H7 (cell line): ENCODE results near the gene SEMA4C. TPM values are rescaled to one million over a fixed set of nuclear protein-coding genes. Genes with fewer than 3 reads are reported as not detected.

Experiments
- DNase-seq: peaks from one replicate; pipeline ENCODE4 v3.0.0; 2012
- H3K27me3 ChIP-seq: 2 replicates; pipeline ENCODE4 v1.6.0; 2011; ENCODE audit warnings: mild to moderate bottlenecking, low read length; ENCODE audit not compliant: control insufficient read depth, insufficient read depth
- H3K36me3 ChIP-seq: replicated peaks from 2 replicates; pipeline ENCODE4 v1.5.1; 2011; ENCODE audit warnings: low read length; ENCODE audit not compliant: control insufficient read depth, insufficient read depth
- H3K4me3 ChIP-seq: 2 replicates; pipeline ENCODE4 v1.5.1; 2011; ENCODE audit warnings: low read depth, mild to moderate bottlenecking, control low read depth, low read length, moderate library complexity; ENCODE audit not compliant: insufficient read depth
- total RNA-seq: library from RNA; depleted of rRNA; stranded (reverse); fragments of >200 nt; shearing (Covaris generic); gene quantifications from 2 replicates; pipeline ENCODE4 v1.2.3, GENCODE V29; 2014

SEMA4C gene
- total RNA-seq, 1 experiment from 2014 or later, result 100 TPM

GRCh38 chr2:96859099-96859649, 10.7 kb downstream of the SEMA4C start:
- DNase-seq, result peak; percentile 74
- H3K4me3 ChIP-seq, result peak overlapping the region; percentile 51
- H3K27me3 ChIP-seq, result no peaks in the 10 kb centered on the region
- H3K36me3 ChIP-seq, result peaks cover 25% of the 10 kb centered on the region

GRCh38 chr2:96857667-96858372, 12.1 kb downstream of the SEMA4C start, which contains the start of gene ANKRD39:
TSS of gene ANKRD39 (minus strand) at chr2:96858016. CDS start at chr2:96857987, 29 bp downstream.
- peak; percentile 100 for DNase-seq
- Histone ChIP-seq H3K27me3 (no peaks in the 10 kb centered on the region), H3K36me3 (peaks cover 16% of the 10 kb centered on the region), H3K4me3 (peak within 1 kb of the TSS; percentile 74)

- H3K4me3 ChIP-seq, result peak overlapping the region; percentile 74
- no peaks in the 10 kb centered on the region for H3K27me3 ChIP-seq
- peaks cover 13% of the 10 kb centered on the region for H3K36me3 ChIP-seq
- DNase-seq, result peak; percentile 78
Observed at GRCh38 chr2:96856776-96857666, 12.9 kb downstream of the SEMA4C start.

- Histone ChIP-seq H3K27me3 (no peaks in the 10 kb centered on the region), H3K36me3 (peaks cover 10% of the 10 kb centered on the region), H3K4me3 (no peak overlapping the region)
- DNase-seq, result no peak
Observed at GRCh38 chr2:96853321-96853720, 16.6 kb downstream of the SEMA4C start.

- no peak for DNase-seq
- no peak overlapping the region for H3K4me3 ChIP-seq
- peaks cover 12% of the 10 kb centered on the region for H3K36me3 ChIP-seq
- H3K27me3 ChIP-seq, result no peaks in the 10 kb centered on the region
Observed at GRCh38 chr2:96852667-96853066, 17.2 kb downstream of the SEMA4C start.

- H3K27me3 ChIP-seq, result no peaks in the 10 kb centered on the region
- peak; percentile 39 for DNase-seq
Observed at GRCh38 chr2:96848264-96848663, 21.6 kb downstream of the SEMA4C start.

GRCh38 chr2:96847586-96847985, 22.3 kb downstream of the SEMA4C start:
- H3K36me3 ChIP-seq, result peaks cover 11% of the 10 kb centered on the region
- no peaks in the 10 kb centered on the region for H3K27me3 ChIP-seq
- H3K4me3 ChIP-seq, result no peak overlapping the region
- DNase-seq, result peak; percentile 31

More at GRCh38 chr2:96848264-96848663, 21.6 kb downstream of the SEMA4C start:
- Histone ChIP-seq H3K36me3 (peaks cover 11% of the 10 kb centered on the region), H3K4me3 (no peak overlapping the region)

GRCh38 chr2:96846825-96847224, 23.1 kb downstream of the SEMA4C start:
- Histone ChIP-seq H3K36me3 (peaks cover 11% of the 10 kb centered on the region), H3K27me3 (no peaks in the 10 kb centered on the region), H3K4me3 (no peak overlapping the region)
- no peak for DNase-seq

- peak; percentile 57 for DNase-seq
- no peak overlapping the region for H3K4me3 ChIP-seq
- H3K36me3 ChIP-seq, result peaks cover 5% of the 10 kb centered on the region
- no peaks in the 10 kb centered on the region for H3K27me3 ChIP-seq
Observed at GRCh38 chr2:96844405-96844808, 25.5 kb downstream of the SEMA4C start.

GRCh38 chr2:96843538-96844268, 26.2 kb downstream of the SEMA4C start, which contains the start of gene ANKRD23:
TSS of gene ANKRD23 (minus strand) at chr2:96844021. CDS start at chr2:96843992, 29 bp downstream.
- Histone ChIP-seq H3K27me3 (no peaks in the 10 kb centered on the region), H3K36me3 (peaks cover 4% of the 10 kb centered on the region), H3K4me3 (no peak within 1 kb of the TSS)
- peak; percentile 28 for DNase-seq

GRCh38 chr2:96842600-96842999, 27.3 kb downstream of the SEMA4C start:
- H3K36me3 ChIP-seq, result peaks cover 2% of the 10 kb centered on the region; the same call in 1 of the 2 replicates
- no peak for DNase-seq
- H3K27me3 ChIP-seq, result no peaks in the 10 kb centered on the region
- H3K4me3 ChIP-seq, result no peak overlapping the region

GRCh38 chr2:96841701-96842495, 28.0 kb downstream of the SEMA4C start:
- no peaks in the 10 kb centered on the region for H3K27me3 ChIP-seq
- H3K36me3 ChIP-seq, result peaks cover 2% of the 10 kb centered on the region
- no peak overlapping the region for H3K4me3 ChIP-seq
- no peak for DNase-seq
